ENCODE results near the gene STK17B.

STK17B gene

DNA sequence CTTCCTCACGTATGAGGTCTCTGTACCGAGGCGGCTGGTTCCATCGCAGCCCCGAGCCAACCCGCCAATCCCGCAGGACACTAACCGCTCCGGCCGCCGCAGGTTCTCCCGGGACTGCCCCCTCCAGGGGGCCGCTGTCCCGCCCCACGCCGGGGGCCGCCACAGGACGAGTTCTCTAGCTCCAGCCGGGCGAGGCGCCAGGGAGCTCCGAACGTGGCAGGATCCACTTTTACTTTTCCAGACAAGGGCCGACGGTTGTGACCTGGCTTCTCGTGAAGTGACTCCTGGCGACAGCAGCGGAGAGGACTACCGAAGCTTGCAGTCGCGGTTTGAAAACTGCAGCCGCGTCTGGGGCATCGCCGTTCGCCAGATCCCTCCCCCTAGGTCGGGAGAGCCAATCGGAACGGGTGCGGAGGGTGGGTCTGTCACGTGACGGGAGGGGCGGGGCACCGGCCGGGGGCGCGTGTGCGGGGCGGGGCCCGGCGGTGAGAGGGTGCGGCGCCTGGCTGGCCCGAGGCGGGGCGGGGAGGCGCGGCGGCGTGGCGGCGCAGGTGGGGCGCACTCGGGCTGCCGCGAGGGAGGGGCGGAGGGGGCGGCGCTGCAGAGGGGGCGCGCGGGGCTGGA, at the start of gene STK17B:
Gene STK17B (minus strand): TSS at position 331 of the 624 bp plus-strand sequence. CDS start 8,195 bp downstream, outside the sequence.
- peak within 1 kb of the TSS; percentile 82 for H3K9ac ChIP-seq (ENCODE audit: low read depth, low read length)
- H3K9me3 ChIP-seq (ENCODE audit: control insufficient read depth, insufficient read depth, low read length), result no peaks in the 10 kb centered on the region
- peaks cover 13% of the 10 kb centered on the region for H3K4me1 ChIP-seq (ENCODE audit: insufficient read depth, low read length)
- no peaks in the 10 kb centered on the region for H3K36me3 ChIP-seq (ENCODE audit: insufficient read depth, low read length)

DNA sequence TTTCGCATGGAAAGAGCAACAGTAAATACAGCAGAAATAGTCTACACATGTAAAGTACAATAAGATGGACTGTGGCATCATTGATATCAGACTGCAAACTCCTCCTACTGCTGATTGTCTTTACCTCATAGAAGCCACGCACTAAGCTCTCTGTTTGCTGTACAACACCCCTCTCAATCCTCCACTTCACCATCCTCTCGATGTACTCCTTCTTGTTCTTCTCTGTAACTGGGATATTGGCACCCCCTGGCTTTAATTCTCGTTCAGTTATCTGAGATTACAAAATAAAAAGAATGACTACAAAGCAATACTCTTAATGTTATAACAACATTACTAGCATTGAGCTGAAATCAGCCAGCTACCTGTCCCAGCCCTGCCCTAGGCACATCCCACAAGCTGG, 49.3 kb upstream of the STK17B start:
- Histone ChIP-seq H3K4me1 (ENCODE audit: insufficient read depth, low read length) (no peaks in the 10 kb centered on the region), H3K9me3 (ENCODE audit: control insufficient read depth, insufficient read depth, low read length) (no peaks in the 10 kb centered on the region), H3K36me3 (ENCODE audit: insufficient read depth, low read length) (no peaks in the 10 kb centered on the region), H3K9ac (ENCODE audit: low read depth, low read length) (no peak overlapping the region)

- no peaks in the 10 kb centered on the region for H3K4me1 ChIP-seq (ENCODE audit: insufficient read depth, low read length)
- no peak overlapping the region for H3K9ac ChIP-seq (ENCODE audit: low read depth, low read length)
- H3K36me3 ChIP-seq (ENCODE audit: insufficient read depth, low read length), result no peaks in the 10 kb centered on the region
- H3K9me3 ChIP-seq (ENCODE audit: control insufficient read depth, insufficient read depth, low read length), result no peaks in the 10 kb centered on the region
These were observed 48.3 kb upstream of the STK17B start for GRCh38 chr2:196219671-196220070.

DNA sequence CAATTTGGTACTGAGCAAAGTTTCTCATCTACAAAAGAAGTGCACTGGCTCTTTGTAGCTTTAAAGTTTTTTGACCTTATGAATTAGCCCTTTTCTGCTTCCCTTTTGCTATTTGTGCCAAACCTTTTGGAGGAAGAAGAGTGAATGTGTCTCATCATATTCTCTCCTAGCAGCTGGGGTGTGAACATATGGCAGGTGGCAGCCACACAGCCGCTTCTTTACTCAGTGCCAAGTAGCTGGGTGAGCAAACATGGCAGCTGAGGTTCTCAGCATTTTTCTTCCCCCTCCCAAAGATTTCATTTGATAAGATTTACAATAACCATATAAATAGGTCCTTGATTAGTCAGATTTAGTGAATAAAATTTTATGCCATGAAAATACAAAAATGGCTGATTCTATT, 46.7 kb upstream of the STK17B start:
- Histone ChIP-seq H3K9me3 (ENCODE audit: control insufficient read depth, insufficient read depth, low read length) (no peaks in the 10 kb centered on the region), H3K4me1 (ENCODE audit: insufficient read depth, low read length) (no peaks in the 10 kb centered on the region), H3K9ac (ENCODE audit: low read depth, low read length) (no peak overlapping the region), H3K36me3 (ENCODE audit: insufficient read depth, low read length) (no peaks in the 10 kb centered on the region)

GRCh38 chr2:196217116-196217515, 45.7 kb upstream of the STK17B start:
- no peaks in the 10 kb centered on the region for H3K36me3 ChIP-seq (ENCODE audit: insufficient read depth, low read length)
- H3K4me1 ChIP-seq (ENCODE audit: insufficient read depth, low read length), result no peaks in the 10 kb centered on the region
- H3K9ac ChIP-seq (ENCODE audit: low read depth, low read length), result no peak overlapping the region
- H3K9me3 ChIP-seq (ENCODE audit: control insufficient read depth, insufficient read depth, low read length), result no peaks in the 10 kb centered on the region

DNA sequence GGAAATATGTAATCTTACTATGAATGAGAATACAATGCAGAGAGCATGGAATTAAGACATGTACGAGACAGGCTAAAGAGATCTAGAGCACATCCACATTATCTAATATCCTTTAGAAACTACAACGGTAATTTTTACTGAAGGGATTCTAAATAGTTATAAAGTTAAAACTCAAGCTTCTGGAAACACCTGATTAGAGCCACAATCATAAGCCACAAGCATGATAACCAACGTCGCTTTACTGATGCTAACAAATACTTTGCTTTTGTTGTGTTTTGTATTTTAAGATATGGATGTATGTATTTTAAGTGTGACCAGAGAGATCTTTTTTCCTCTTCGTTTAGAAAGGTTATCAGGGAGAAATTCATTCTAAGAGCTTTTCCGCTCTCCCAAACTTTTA, 44.0 kb upstream of the STK17B start:
- no peaks in the 10 kb centered on the region for H3K9me3 ChIP-seq (ENCODE audit: control insufficient read depth, insufficient read depth, low read length)
- H3K4me1 ChIP-seq (ENCODE audit: insufficient read depth, low read length), result peaks cover 4% of the 10 kb centered on the region; the same call in 1 of the 2 replicates
- no peaks in the 10 kb centered on the region for H3K36me3 ChIP-seq (ENCODE audit: insufficient read depth, low read length)
- H3K9ac ChIP-seq (ENCODE audit: low read depth, low read length), result no peak overlapping the region

DNA sequence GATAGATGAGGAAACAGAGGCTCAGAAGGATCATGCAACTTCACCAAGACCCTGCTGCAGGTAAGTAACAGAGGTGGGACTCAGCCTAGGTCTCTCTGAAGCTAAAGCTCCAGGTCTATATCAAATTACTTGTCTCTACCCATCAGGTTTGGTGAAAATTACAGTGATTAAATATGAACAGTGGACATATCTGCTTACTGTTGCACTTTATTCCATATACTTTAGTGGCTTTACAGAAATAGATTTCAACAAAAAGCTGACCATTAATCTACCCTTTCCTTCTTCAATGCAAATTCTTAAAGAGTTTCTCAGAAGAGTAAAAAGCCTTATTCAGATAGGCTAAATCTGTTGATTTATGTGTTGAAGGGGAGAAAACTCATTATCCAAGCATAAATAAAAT, 42.8 kb upstream of the STK17B start:
- H3K4me1 ChIP-seq (ENCODE audit: insufficient read depth, low read length), result peaks cover 4% of the 10 kb centered on the region; the same call in 1 of the 2 replicates
- no peaks in the 10 kb centered on the region for H3K36me3 ChIP-seq (ENCODE audit: insufficient read depth, low read length)
- no peak overlapping the region for H3K9ac ChIP-seq (ENCODE audit: low read depth, low read length)
- no peaks in the 10 kb centered on the region for H3K9me3 ChIP-seq (ENCODE audit: control insufficient read depth, insufficient read depth, low read length)

- Histone ChIP-seq H3K9ac (ENCODE audit: low read depth, low read length) (no peak overlapping the region), H3K9me3 (ENCODE audit: control insufficient read depth, insufficient read depth, low read length) (no peaks in the 10 kb centered on the region), H3K36me3 (ENCODE audit: insufficient read depth, low read length) (no peaks in the 10 kb centered on the region), H3K4me1 (ENCODE audit: insufficient read depth, low read length) (peaks cover 4% of the 10 kb centered on the region; the same call in 1 of the 2 replicates)
These were observed 42.0 kb upstream of the STK17B start for GRCh38 chr2:196213252-196213980.

GRCh38 chr2:196208915-196209314, 37.5 kb upstream of the STK17B start:
- no peak overlapping the region for H3K9ac ChIP-seq (ENCODE audit: low read depth, low read length)
- peaks cover 4% of the 10 kb centered on the region; the same call in 1 of the 2 replicates for H3K4me1 ChIP-seq (ENCODE audit: insufficient read depth, low read length)
- H3K36me3 ChIP-seq (ENCODE audit: insufficient read depth, low read length), result no peaks in the 10 kb centered on the region

DNA sequence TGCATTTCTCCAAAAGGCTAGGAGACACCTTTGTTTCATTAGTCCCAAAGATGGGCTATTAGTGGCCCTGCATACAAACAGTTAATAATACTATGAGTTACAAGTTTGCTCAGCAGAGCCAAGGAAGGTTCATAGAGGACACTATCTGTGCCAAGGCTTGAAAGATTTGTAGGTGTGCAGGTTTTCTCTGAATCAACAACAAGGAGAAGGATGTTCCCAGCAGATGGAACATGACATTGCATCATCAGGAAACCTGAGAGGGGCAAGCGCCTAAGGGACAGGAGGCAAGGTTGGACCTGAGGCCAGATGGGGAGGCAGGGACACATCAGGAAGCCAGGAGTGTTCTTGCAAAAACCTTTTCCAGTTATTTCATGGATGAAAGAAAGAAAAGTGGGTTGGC, 35.4 kb upstream of the STK17B start:
- no peak overlapping the region for H3K9ac ChIP-seq (ENCODE audit: low read depth, low read length)
- no peaks in the 10 kb centered on the region for H3K36me3 ChIP-seq (ENCODE audit: insufficient read depth, low read length)
- H3K9me3 ChIP-seq (ENCODE audit: control insufficient read depth, insufficient read depth, low read length), result no peaks in the 10 kb centered on the region; the same call in 1 of the 2 replicates
- peaks cover 4% of the 10 kb centered on the region; the same call in 1 of the 2 replicates for H3K4me1 ChIP-seq (ENCODE audit: insufficient read depth, low read length)

More at GRCh38 chr2:196208915-196209314, 37.5 kb upstream of the STK17B start:
- H3K9me3 ChIP-seq (ENCODE audit: control insufficient read depth, insufficient read depth, low read length), result no peaks in the 10 kb centered on the region; the same call in 1 of the 2 replicates

GRCh38 chr2:196205881-196206435, 34.6 kb upstream of the STK17B start:
- no peaks in the 10 kb centered on the region for H3K4me1 ChIP-seq (ENCODE audit: insufficient read depth, low read length)
- H3K9ac ChIP-seq (ENCODE audit: low read depth, low read length), result no peak overlapping the region
- H3K36me3 ChIP-seq (ENCODE audit: insufficient read depth, low read length), result no peaks in the 10 kb centered on the region
- no peaks in the 10 kb centered on the region; the same call in 1 of the 2 replicates for H3K9me3 ChIP-seq (ENCODE audit: control insufficient read depth, insufficient read depth, low read length)

GRCh38 chr2:196205011-196205766, 33.8 kb upstream of the STK17B start:
- no peaks in the 10 kb centered on the region for H3K4me1 ChIP-seq (ENCODE audit: insufficient read depth, low read length)
- no peaks in the 10 kb centered on the region for H3K36me3 ChIP-seq (ENCODE audit: insufficient read depth, low read length)
- no peak overlapping the region for H3K9ac ChIP-seq (ENCODE audit: low read depth, low read length)
- H3K9me3 ChIP-seq (ENCODE audit: control insufficient read depth, insufficient read depth, low read length), result no peaks in the 10 kb centered on the region; the same call in 1 of the 2 replicates

GRCh38 chr2:196201229-196202009, 30.0 kb upstream of the STK17B start:
- Histone ChIP-seq H3K9ac (ENCODE audit: low read depth, low read length) (no peak overlapping the region), H3K9me3 (ENCODE audit: control insufficient read depth, insufficient read depth, low read length) (no peaks in the 10 kb centered on the region; the same call in 1 of the 2 replicates), H3K36me3 (ENCODE audit: insufficient read depth, low read length) (no peaks in the 10 kb centered on the region), H3K4me1 (ENCODE audit: insufficient read depth, low read length) (no peaks in the 10 kb centered on the region)
